Effector CD8-positive, alpha-beta T cell (primary cell): ENCODE measurements around the gene LAIR1.
"Not testable (repeated sequence)": the region's sequence is repeated elsewhere in the genome, so short reads cannot be mapped to it uniquely, and the experiment has no call there.

Experiments
- DNase-seq: peaks from one replicate; lab custom pipeline; 2025; lab: John Stamatoyannopoulos, UW

Gene LAIR1

DNA sequence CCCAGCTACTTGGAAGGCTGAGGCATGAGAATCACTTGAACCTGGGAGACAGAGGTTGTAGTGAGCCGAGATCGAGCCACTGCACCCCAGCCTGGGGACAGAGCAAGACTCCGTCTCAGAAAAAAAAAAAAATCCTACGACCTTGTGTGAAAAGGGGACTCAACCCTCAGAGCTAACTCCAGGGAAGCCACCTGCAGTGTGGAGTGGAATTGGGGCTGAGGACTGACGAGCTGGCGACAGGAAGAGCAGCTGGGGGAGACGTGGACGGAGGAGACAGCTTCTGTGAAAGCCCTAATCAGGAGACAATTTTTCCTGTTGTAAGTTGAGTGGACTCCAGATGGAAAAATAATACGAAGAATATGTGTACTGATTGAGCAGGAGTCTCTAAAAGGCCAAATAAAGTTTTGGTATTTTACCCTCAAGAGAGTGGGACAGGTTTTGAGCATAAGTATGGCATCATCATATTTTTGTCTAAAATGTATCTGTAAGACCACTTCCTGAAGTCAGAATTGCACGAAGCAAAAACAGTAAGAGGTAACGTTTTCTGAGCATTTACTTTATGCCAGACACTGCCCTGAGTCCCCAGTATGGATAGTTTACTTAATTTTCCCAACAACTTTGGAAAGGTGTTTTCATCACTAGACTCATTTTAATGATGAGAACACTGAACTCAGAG lies 12.0 kb upstream of the LAIR1 start:
- no peak for DNase-seq

DNA sequence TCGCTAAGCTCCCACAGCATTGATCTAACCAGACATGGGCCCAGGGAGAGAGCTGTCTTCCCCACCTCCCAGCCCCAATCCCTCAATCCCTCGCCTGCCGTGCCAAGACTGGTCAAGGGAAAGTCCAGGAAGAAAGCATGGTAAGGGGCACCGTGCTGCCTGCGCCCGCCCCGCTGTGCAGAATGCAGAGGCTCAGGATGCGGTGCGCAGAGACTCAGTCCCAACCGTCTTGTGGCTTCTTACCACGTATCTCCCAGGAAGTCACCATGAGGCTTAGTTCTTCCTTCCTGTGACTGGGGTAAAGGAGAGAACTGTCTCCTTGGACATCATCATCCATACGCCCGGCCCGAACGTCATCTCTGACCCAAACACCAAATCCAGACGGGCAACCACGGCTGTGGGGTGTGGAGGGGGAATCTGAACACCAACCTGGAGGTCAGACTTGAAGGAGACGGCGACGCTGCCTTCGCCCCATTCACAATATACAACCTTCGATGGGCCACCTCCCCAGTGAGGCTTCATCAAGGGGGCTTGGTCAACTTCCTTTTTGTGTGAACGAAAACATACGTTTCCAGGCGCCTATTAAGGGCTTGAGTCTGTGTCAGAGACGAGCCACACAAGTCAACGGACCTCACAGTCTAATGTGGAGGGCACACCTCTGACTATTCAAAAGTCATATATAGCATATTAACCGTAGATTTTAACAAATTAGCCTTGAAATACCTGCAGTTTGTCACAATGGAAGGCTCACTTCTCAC lies 10.6 kb upstream of the LAIR1 start:
- not testable (repeated sequence) for DNase-seq

DNA sequence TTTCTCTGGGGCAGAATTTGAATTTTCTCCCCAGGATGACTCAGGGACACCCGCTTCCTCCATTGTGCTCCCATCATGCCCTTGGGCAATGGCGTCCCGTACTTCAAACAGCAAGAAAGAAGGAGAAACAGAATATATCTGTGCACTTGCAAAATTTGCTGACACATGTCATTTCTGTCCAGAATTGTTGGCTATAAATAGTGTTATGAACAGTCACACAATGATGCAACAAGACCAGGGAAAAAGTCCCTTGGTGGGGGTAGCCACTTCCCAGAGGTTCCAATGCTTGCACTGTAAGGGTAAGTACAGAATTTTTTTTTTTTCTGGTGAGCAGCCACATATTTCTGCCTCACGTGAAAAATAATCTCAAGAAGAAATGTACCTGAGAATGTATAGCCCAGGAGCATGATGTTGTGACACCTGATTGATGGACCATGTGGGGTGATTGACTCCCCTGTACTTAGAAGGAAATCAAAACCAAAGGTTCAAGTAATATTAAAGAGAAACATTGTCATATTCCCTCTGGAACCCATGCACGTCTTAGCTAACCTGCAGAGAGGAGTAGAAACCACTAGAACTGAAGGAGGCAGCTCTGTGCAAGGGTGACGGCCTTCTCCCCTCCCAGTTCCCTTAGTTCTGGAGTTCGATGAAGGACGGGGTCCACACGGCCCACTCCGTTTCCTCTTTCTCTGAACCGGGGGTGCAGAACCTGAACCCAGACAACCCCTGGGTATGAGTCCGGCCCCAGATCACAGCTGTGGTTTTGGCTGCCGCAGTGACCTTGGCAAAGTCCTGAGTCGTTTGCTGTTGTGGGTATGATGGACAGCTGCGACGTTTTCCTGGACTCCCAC lies 9.3 kb upstream of the LAIR1 start:
- no peak for DNase-seq

DNA sequence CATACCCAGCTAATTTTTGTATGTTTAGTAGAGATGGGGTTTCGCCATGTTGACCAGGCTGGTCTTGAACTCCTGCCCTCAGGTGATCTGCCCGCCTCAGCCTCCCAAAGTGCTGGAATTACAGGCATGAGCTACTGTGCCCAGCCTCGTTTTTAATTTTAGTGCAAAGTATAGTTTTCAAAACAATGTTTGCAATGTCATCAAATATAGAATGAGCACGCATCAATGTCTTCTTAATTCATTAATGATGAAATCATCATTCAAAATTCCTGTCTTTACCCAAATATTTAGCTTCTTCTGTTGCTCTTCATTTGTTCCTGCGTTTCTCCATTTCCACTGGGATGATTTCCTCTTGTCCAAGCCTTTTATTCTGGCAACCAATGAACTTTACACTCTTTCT lies 6.7 kb upstream of the LAIR1 start:
- not testable (repeated sequence) for DNase-seq

DNA sequence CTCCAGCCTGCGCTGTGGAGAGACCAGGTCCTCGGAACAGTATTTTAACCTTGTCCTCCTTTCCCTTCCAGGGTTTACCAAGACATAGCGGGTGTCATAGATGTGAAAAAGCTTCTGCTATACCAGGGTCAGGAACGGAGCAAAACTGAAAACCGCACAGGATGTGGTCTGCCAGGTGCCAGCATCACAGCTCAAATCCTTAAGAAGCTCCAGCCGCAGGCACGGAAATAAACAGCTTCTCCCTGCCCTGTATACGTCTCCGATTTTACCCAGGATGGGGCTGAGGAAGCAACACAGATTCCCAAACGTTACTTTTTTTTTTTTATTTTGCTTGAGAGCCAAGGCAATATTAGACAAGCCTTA lies 5.7 kb upstream of the LAIR1 start:
- DNase-seq, result peak; percentile 20

DNA sequence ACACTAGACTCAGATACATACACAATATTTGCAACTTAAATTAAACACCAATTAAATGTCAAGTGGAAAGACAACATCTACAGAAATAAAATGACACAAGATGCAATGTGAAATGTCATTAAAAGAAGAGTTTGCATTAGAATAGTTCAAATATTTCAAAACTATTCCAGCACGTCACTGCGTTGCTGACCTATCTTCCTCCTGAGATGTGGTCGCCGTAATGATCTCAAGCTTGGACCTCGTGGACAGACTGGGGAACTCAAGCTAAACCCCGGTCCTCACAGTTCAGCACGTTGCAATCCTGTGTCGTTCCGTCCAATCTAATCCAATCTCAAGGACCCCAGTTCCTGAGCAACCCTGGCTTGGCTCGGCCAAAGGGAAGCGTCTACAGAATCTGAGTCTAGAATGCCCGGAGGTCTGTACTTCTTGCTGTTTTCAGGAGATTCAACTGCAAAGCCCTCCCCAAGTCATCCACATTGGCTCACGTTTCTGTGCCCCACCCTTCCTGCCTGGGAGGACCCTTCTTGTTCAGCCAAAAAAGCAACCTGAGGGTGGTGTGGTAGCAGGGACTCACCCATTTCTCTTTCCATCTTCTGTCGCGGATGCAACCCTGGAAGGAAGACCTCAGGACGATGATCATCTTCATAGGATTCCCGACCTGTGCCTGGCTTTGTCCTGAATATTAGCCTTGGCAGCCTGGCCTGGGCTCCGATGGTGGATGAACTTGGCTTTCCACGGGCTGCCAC lies 5.1 kb upstream of the LAIR1 start:
- DNase-seq, result not testable (repeated sequence)

DNA sequence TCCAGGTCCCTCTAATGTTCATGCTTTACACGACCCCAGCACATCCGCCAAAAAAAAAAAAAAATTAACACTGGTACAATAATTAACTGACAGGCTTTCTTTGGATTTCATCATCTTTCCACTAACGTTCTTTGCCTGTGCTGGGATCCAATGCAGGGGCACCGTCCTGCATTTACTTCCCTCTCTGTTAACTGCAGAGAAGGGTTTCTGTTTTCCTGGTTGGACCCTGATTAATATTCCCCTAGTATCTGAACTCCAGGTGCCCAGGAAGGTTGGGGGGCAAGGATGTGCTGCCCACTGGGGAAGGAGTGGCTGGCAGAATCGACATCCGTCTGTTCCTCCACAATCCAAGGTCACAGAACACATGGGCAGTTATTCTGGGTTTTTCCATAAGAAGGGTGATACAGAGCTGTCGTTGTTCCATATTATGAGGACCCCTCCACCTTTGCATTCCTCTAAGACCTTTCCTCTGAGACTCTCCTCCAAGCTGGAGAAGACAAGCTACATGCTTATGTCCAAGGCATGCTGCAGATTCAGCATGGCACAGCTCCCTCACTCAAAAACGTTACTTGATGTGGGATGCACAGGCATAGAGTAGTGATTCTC lies 4.5 kb upstream of the LAIR1 start:
- no peak for DNase-seq

DNA sequence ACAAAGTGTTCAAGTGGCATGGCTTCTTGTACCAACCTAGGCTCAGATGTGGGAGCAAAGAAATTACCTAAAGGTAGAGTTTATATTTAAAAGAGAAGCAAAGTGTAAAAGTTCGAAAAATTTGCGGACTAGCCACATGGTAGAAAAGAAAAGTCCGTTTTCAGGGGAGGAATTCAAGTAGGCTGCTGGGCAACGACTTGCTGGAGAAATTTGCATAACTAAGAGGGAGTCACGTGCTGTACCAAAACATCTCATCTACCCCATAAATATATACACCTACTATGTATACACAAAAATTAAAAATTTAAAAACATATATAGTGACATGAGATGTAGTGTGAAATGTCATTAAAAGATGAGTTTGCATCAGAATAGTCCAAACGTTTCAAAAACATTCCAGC lies 2.1 kb upstream of the LAIR1 start:
- DNase-seq, result no peak

DNA sequence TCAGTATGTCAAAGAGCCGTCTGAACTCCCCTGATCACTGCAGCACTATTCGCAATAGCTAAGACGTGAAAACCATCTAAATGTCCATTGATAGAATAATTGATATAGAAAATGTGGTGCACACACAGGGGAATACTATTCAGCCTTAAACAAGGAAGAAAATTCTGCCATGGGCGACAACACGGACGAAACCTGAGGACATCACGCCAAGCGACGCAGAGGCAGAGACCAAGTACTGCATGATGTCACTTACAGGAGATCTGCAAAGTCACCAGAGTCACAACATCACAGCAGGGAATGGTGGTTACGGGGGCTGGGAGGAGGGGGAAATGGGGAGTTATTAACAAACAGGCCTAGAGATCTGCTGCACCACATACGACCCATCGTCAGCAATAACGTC lies 1.1 kb upstream of the LAIR1 start:
- not testable (repeated sequence) for DNase-seq

DNA sequence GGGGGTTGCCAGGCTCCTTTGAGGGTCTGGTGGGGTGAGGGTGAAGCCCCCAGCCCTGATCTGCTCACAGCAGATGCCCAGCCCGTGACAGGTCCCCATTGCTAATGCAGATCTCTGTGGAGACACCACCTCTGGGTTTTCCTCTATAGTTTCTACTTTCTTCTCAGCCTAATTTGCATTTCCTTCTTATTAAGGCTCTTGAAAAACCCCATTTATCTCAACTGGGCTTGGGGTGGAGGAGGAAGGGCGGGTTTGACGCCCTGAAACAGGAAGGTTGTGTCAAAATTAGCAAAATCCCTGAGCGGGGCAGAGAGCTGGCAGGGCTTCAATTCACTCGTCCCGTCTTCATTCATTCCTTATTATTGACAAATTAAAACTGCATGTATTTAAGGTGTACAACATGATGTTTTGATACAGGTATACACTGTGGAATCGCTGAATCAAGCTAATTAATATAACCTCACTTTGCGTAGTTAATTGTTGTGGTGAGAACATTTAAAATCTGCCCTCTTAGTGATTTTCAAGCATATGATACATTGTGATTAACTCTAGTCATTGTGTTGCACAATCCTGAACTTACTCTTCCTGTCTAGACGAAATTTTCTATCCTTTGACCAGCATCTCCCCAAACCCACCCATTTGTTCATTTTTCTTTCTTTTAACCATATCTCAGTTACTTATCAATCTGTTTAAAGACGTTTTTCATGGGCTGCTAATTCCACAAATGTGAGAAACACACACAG lies 2.9 kb downstream of the LAIR1 start:
- not testable (repeated sequence) for DNase-seq

DNA sequence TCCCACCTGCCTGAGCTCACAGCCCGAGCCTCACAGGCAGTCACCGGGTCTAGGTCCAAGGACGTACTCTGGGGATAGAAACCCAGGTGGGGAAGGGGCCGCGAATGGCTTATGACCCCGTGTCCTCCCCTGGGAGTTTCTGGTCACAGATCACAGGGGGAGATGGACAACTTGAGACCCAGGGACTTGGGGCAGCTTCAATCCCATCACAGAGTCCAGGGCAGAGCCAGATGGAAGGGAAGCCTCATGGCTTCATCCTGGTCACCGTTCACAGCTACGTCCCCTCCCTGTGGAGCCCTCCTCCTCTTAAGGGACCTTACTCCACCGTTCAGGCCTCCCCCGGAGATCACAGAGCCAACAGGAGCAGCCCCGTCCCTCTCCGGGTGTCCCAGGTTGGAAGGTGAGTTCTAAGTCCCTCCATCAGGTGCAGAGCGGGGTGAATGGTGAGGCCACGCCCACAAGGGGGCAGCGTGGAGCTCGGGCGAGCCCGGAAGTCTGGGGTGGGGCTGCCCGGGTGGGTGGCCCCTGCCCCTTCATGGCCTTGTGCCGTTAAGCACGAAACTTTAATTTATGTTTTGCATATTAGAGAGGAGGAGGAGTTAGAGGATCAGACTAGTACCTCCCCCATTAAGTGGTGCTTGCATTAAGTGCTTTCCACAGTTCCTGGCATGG lies 5.4 kb downstream of the LAIR1 start:
- not testable (repeated sequence) for DNase-seq

DNA sequence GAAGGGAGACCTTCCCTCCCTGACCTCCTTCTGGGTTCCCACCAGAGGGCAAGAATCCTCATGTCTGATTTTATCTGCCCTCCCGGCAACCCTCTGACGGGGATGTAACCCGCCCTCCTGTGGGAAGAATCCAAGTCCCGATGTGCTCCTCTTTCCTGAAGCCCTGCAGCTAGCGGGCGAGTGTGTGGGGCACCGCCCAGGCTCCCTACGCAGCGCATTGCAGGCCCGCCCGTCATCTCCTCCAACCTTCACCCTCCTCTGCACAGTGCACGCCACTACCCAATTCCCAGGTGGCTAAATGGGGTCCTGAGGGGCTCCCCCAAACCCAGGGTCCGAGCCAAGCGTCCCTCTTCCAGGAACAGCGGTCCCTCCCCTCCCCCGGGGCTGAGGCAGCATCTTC lies 7.3 kb downstream of the LAIR1 start:
- DNase-seq, result no peak

DNA sequence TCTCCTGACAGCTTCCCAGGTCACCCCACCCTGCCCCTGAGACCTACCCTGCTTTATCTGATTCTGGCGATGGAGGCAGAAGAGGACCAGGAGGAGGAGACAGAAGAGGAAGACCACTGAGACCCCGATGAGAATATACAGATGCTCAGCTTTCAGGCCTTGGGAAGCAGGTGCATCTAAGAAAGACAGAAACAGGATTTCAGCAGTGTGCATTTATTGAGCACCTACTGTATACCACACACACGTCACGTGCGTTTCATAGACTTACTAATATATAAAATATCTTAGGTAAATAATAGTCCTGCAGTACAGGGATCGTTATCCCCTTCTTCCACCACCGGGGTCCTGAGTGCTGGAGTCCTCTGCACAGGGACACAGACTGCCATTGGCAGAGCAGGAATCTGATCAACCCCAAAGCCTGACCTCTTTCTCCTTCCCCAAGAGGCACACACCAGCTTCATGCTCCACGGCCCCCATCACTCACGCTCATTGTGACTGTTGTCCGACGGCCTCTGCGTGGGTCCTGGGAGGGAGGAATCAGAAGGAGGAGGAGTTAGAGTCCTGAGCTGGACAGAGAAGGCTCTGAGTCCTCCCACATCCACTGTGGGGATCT lies 8.2 kb downstream of the LAIR1 start:
- no peak for DNase-seq

DNA sequence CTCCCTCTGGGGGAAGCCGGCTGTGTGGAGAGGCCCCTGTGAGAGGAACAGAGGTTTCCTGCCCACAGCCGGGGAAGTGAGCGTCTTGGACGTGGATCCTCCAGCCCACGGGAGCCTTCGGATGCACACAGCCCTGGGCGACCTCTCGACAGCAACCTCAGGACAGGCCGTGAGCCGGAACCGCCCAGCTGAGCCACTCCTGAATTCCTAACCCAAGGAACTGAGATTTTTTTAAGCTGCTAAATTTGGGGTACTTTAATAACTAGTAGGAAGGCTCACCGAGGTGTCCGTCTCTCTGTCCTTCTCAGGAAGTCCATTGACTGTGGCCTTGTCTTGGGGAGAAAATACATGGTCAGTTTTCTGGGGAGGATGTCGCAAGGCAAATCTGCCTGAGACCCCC lies 9.1 kb downstream of the LAIR1 start:
- DNase-seq, result no peak

DNA sequence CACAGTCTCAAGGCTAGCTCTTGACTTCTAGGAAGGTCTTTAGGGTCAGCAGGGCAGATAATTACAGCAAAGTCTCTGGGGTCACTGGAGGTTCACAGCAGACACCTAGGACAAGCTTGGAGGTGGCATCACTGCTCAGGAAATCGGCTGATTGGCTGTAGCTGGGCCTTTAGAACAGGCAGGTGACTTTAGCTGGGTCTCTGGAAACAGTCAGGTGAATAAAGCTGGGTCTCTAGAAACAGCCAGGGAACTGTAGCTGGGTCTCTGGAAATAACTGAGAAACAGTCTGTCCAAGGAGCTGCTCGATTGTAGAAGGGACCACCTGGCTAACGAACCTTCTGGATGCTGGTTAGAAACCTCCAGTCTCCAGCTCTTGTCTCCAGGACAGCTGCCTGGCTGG lies 10.0 kb downstream of the LAIR1 start:
- DNase-seq, result no peak

DNA sequence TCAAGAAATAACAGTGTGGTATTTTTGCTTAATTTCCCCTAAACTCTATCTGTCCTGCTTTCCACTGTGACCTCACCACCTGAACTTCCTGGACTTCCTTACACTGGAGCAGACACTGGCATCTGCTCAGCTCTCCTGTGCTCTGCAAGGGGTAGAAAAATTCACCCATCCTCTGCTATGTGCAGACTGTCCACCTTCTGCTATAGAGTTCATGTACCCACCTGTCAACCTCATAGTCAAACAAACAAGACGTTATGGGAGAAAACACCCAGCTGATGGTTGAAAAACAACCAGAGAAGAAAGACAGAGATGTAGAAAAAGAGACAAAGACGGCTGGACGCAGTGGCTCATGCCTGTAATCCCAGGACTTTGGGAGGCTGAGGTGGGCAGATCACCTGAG lies 12.2 kb downstream of the LAIR1 start:
- DNase-seq, result no peak

DNA sequence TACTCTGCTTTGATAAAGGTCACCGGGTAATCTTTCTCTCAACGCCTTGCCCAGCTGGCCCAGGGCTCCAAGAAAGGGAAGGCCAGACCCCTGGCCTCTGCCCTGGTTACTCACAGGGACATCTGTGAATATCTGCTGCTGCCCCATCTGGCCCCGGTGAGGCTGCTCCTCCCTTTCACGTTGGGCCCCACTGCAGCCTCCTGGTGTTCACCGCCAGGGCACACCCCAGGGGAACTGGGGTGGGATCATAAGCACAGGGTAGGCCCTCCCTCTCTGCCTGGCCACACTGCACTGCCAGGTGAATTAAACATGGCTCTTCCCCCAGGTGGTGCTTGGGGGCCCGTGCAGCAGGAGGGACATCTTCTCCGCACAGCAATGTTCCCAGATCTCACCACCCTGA lies 12.7 kb downstream of the LAIR1 start:
- DNase-seq, result no peak

DNA sequence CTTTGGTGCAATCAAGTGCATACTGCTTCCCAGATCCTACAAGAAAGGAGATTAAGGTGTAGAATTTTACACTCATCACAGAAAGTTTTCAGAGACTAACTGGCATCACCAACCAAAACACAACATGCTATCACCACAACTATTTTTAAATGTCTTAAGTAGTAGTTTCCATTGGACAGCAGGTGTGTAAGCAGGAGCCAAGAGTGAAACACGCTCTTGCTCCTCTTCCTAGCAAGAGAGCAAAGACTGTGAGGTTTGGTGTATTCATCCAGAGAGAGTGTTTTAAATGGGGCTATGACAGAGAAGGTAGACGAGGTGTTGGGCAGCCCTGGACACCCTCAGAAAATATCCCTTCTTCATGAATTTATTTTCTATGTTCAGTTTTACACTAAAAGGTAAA lies 13.3 kb downstream of the LAIR1 start:
- no peak for DNase-seq

DNA sequence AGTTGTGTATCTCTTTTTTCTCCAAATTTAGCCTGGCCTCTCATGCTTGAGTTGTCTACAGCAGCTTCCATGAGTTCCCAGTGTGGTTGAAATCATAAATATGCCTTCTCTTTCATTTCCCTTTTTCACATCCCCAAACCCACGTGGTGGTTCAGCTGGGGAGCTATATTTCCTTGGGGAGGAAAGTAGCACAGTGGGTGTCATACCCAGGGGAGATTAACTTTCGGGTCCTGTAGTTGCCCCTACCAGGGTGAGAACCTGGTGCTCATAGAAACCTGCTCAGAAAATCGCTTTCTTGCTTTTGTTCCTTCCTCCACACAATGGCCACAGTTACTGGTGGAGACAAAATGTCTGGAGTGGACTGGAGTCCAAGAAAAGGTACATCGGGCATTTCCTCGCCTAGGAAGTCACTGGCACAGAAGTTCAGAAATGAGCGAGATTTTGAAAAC lies 18.8 kb downstream of the LAIR1 start:
- DNase-seq, result no peak

DNA sequence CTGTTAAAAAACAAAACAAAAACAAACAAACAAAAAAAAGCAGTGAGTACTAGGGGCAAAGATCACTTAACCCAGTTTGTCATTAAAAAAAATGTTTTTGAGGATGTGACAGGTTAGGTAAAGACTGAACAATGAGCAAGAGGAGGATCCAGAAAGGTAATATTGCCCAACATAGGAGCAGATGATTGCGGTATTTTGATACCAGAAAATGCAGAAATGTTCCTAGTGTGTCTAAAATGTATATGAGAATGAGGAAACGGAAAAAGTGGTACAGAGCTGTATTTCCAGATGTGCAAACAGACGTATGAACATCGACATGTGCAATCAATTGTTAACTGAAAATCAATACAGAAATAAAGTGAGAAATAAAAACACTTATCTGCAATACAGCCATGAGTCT lies 20.9 kb downstream of the LAIR1 start:
- no peak for DNase-seq
